Neutrophil (primary cell): ENCODE results near the gene OTOF.

Experiments used
- H3K27ac ChIP-seq: fragments of 200-600 bp; sonication (generic); 2 replicates; pipeline ENCODE4 v1.5.1; 2016; ENCODE audit warnings: mild to moderate bottlenecking, moderate library complexity
- H3K27me3 ChIP-seq: fragments of 200-600 bp; sonication (generic); 2 replicates; pipeline ENCODE4 v1.6.0; 2016; ENCODE audit warnings: mild to moderate bottlenecking
- H3K36me3 ChIP-seq: fragments of 200-600 bp; sonication (generic); 2 replicates; pipeline ENCODE4 v1.5.1; 2017
- H3K4me1 ChIP-seq, 2 experiments: fragments of 200-600 bp in 1 of 2; sonication (generic) in 1 of 2; 1 replicate in 1 of 2; 2 replicates in 1 of 2; pipeline versions ENCODE4 v1.5.1 to v1.6.1; 2013 to 2016; ENCODE audit warnings: low read depth in 1 of 2, low read length in 1 of 2, mild to moderate bottlenecking in 1 of 2, moderate library complexity in 1 of 2; ENCODE audit not compliant: control insufficient read depth in 1 of 2, insufficient read depth in 1 of 2
- H3K4me3 ChIP-seq, 2 experiments: fragments of 200-600 bp in 1 of 2; sonication (generic) in 1 of 2; 1 replicate in 1 of 2; 2 replicates in 1 of 2; pipeline ENCODE4 v1.5.1; 2013 to 2016; ENCODE audit warnings: low read depth in 1 of 2, low read length in 1 of 2, mild to moderate bottlenecking in 1 of 2, moderate library complexity in 1 of 2
- H3K9me3 ChIP-seq: fragments of 200-600 bp; sonication (generic); 2 replicates; pipeline ENCODE4 v1.5.1; 2016
- TF ChIP-seq, protein P1 (sequence below): fragments of 200-600 bp; sonication (generic); IDR thresholded peaks from 2 replicates; pipeline ENCODE4 v1.5.1; 2016; ENCODE audit warnings: antibody characterized with exemption

The OTOF gene

DNA sequence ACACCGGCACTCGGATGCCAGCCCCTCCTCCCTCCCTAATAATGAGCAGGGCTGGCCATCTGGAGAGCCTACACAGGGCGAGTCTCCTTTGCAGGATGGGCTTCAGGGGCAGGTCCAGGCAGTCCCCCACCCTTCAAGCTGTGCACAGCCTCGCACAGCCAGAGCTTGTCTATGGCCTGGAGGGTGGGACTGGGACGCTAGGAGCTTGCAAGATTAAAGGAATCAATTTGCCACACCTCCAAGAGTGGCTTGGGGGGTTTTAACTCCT lies 43.9 kb upstream of the OTOF start:
- Histone ChIP-seq H3K36me3 (no peaks in the 10 kb centered on the region), H3K4me3 (no peak overlapping the region), H3K27ac (no peak overlapping the region), H3K4me1 (no peaks in the 10 kb centered on the region), H3K27me3 (peaks cover 22% of the 10 kb centered on the region), H3K9me3 (no peaks in the 10 kb centered on the region)
- TF ChIP-seq, protein P1, sequence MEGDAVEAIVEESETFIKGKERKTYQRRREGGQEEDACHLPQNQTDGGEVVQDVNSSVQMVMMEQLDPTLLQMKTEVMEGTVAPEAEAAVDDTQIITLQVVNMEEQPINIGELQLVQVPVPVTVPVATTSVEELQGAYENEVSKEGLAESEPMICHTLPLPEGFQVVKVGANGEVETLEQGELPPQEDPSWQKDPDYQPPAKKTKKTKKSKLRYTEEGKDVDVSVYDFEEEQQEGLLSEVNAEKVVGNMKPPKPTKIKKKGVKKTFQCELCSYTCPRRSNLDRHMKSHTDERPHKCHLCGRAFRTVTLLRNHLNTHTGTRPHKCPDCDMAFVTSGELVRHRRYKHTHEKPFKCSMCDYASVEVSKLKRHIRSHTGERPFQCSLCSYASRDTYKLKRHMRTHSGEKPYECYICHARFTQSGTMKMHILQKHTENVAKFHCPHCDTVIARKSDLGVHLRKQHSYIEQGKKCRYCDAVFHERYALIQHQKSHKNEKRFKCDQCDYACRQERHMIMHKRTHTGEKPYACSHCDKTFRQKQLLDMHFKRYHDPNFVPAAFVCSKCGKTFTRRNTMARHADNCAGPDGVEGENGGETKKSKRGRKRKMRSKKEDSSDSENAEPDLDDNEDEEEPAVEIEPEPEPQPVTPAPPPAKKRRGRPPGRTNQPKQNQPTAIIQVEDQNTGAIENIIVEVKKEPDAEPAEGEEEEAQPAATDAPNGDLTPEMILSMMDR: no peak

DNA sequence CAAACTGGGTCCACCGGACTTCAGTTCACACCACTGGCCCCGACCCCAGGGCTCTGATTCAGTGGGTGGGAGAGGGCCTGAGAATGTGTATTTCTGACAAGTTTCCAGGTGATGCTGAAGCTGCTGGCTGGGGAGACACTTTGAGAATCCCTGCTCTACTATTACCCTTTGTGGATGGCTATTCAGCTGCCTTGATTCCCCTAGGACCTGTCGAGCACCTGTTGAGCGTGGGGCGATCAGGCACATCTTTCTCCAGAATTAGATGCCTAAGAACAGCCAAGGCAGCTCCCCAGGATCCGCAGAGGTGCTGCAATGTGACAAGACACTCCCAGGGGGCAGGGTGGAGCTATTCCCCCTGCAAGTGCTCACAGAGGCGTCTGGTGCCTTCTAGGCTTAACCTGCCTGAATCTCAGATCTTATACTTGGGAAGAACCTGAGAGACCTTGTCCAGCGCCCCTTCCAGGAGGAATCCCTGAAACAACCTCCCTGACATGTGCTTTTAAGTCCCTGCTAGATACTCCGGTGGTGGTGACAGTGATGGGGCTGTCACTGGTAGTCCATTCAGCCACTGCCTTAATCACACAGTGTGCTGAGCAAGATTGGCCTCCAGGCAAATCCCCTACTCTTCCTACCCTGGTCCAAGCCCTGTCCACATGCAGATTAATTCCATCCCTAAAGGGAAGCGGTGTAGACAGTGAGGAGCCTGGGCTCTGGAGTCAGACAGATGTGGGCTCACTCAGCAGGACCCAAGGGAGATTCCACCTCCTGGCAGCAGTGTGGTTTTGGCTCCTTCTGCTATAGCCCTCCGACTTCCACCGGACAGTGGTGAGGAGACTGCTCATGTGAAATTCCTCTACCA lies 43.4 kb upstream of the OTOF start:
- peaks cover 22% of the 10 kb centered on the region for H3K27me3 ChIP-seq

DNA sequence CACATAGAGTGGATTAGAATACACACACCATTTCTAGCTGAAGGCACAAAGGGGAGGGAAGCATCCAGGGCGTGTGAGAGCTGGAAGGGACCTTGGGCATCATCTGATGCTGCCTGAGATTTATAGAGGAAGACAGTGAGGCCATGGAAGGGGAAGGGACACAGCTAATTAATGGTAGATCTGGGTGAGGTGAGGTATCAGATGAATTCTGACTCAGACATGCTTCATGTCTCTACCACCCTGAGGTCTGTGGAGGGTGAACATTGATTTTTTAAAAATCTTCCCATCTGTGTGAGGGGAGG lies 42.2 kb upstream of the OTOF start:
- Histone ChIP-seq H3K4me1 (no peaks in the 10 kb centered on the region), H3K36me3 (no peaks in the 10 kb centered on the region), H3K9me3 (no peaks in the 10 kb centered on the region), H3K4me3 (no peak overlapping the region), H3K27ac (no peak overlapping the region), H3K27me3 (peaks cover 22% of the 10 kb centered on the region)
- TF ChIP-seq, protein P1: no peak

More for the DNA sequence above, 43.4 kb upstream of the OTOF start:
- Histone ChIP-seq H3K4me3 (no peak overlapping the region), H3K36me3 (no peaks in the 10 kb centered on the region), H3K4me1 (no peaks in the 10 kb centered on the region), H3K27ac (no peak overlapping the region), H3K9me3 (no peaks in the 10 kb centered on the region)
- TF ChIP-seq, protein P1: no peak

DNA sequence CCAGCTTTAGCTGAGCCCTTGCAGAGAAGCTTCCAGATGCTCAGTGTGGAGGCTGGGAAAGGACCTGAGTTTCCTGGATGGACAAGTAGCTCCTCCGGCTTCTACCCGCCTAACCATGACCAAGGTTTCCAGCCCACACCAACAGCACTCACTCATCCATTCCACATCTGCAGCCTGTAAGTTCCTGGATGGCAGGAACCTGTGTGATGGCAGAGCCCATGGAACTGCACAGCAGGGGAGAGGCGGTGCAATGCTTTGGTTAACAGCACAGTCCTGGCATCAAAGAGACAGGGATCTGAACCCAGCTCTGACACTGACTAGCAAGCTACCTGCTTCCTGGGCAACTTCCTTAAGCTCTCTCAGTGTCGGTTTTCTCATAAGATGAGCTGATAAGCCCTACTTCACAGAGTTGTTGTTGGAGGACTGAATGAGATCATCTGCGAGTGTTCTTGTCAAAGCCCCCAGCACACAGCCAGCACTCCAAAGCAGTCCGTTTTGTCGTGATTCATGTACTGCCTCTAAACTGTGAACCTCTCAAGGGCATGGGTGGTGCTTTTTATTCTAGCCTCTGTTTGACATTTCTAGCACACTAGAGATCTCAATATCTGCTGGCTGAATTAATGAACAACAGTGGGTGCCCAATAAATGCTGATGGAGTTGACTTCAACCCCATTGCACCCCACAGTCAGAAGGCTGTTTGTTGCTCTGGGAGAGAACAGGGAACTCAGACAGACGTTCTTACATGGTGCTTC lies 41.6 kb upstream of the OTOF start:
- Histone ChIP-seq H3K27me3 (peaks cover 22% of the 10 kb centered on the region), H3K9me3 (no peaks in the 10 kb centered on the region), H3K27ac (no peak overlapping the region), H3K4me3 (no peak overlapping the region), H3K36me3 (no peaks in the 10 kb centered on the region), H3K4me1 (no peaks in the 10 kb centered on the region)
- TF ChIP-seq, protein P1: no peak

DNA sequence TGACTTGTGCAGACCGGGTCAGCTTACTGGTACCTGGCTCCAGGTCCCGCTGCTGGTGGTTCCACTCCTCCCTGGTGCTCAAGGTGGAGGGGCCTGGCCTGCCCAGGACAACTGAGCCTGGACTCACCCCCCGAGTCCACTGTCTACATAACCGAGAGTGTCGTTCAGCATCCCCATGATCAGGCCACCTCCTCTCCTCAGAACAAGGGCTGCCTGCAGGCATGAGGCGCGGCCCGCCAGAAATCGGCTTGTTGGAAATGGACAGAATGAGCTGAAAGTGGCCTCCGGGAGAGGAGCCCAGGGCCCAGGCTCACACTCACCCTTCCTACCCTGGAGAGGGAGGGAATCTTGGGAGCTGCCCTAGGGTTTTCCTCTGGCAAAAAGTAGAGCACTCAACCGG lies 38.9 kb upstream of the OTOF start:
- H3K9me3 ChIP-seq: no peaks in the 10 kb centered on the region
- no peak overlapping the region for H3K27ac ChIP-seq
- TF ChIP-seq, protein P1: no peak
- no peaks in the 10 kb centered on the region for H3K4me1 ChIP-seq
- H3K36me3 ChIP-seq: no peaks in the 10 kb centered on the region
- no peak overlapping the region for H3K4me3 ChIP-seq
- H3K27me3 ChIP-seq: peaks cover 42% of the 10 kb centered on the region
